ENCODE results near the gene TBCC. TPM values are rescaled to one million over a fixed set of nuclear protein-coding genes. Genes with fewer than 3 reads are reported as not detected.

Gene TBCC
- total and polyA plus RNA-seq, 2 of the 13 experiments (the other 11 are each of a cell fraction or from before 2014, with no cell fraction given), result 14.8 to 36.1 TPM

DNA sequence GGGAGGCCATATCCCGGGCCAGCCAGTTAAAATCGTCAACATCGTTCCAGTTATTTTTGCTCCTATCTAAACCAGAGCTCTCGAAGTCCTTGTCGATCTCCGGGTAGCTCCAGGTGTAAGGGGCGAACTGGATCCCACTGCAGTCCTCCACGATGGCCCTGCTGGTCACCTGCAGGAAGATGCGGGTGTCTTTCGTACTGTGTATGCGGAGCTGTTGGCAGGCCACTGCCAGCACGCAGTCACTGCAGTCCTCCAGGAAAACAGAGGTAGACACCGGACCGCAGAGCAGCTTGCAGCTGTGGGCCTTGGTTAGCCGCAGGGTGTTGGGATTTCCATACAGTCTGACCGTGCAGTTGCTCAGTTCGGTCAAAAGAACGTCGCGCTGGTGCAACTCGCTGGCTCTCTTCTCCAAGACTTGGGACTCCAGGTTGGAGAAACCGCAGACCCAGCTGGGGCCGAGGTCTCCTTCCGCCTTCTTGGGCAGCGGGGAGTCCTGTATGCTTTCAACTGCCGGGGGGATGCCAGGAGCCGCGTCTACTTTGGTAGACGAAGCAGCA is 742 bp downstream of the TBCC start:
- Histone ChIP-seq H3K4me1 (ENCODE audit: insufficient read depth, low read length) (peaks cover 48% of the 10 kb centered on the region), H3K79me2 (ENCODE audit: insufficient read depth, low read length) (peaks cover 24% of the 10 kb centered on the region), H3K9ac (ENCODE audit: insufficient read depth, low read depth, low read length) (peak overlapping the region; percentile 98), H3K36me3 (replicated peaks in 1 of 2; ENCODE audit: control insufficient read depth in 1 of 2, insufficient read depth in 2 of 2, low read length in 2 of 2) (no peaks in the 10 kb centered on the region), H3K27me3 (ENCODE audit: control insufficient read depth in 1 of 2, insufficient read depth in 2 of 2, low read length in 2 of 2) (no peaks in the 10 kb centered on the region; a peak in 1 of 5 replicates), H3K4me3 (replicated peaks in 1 of 3; ENCODE audit: insufficient read depth in 1 of 3, low read depth in 2 of 3, low read length in 3 of 3) (peak overlapping the region; percentile 83 to 100 (median 99)), H4K20me1 (ENCODE audit: insufficient read depth, low read length) (peaks cover 14% of the 10 kb centered on the region; the same call in 1 of the 2 replicates), H3K9me3 (ENCODE audit: low read length) (no peaks in the 10 kb centered on the region), H3K27ac (ENCODE audit: extremely low read length, insufficient read depth, low read length) (peak overlapping the region; percentile 93), H3K4me2 (ENCODE audit: low read depth, low read length) (peak overlapping the region; percentile 96), H2AFZ (ENCODE audit: low read length) (no peak overlapping the region)
- intact Hi-C loops (cut with micrococcal nuclease; ENCODE audit: unreplicated experiment) (loop anchor here (10.0 kb wide), 1 partner anchor 180 kb away; the partner anchor contains the start of gene UBR2), in situ Hi-C loops (cut with HindIII; ENCODE audit: extremely low pct_ligation_motif_present, low pct_unique_long_range_greater_than_20kb) (loop anchor here (5.0 kb wide), 1 partner anchor 37 kb away; the partner anchor contains the start of gene BICRAL)
- no TSS peak for BruUV-seq (replicated peaks)
- peak; percentile 27 for DNase-seq (ENCODE audit: low spot score)
- POLR2A ChIA-PET, result interaction anchor here (0.7 to 8.3 kb wide), 27 partner anchors 10 to 691 kb away, joined by 3 to 270 read pairs (median 7); partner anchors contain the start of genes BICRAL, CNPY3, PPP2R5D and PRPH2
- peak; percentile 56 for ATAC-seq
- no peak for FAIRE-seq
- CTCF ChIA-PET (ENCODE audit: low intra/inter-chr PET ratio, low total read pairs), result no interaction called here
- 1% methylated on average over 28 of the region's 29 CpGs for WGBS (ENCODE audit: low lambda C conversion rate)
- TF ChIP-seq ZNF558 (CRISPR knock-in tag; IDR thresholded peaks at IDR 0.05; ENCODE audit: borderline replicate concordance) (0 out of 2 replicates have a peak, but pooled peaks have one; percentile 86), JDP2 (CRISPR knock-in tag; IDR thresholded peaks at IDR 0.05; ENCODE audit: borderline replicate concordance) (no peak), ZSCAN21 (CRISPR knock-in tag; IDR thresholded peaks at IDR 0.05; ENCODE audit: borderline replicate concordance) (0 out of 2 replicates have a peak, but pooled peaks have one; percentile 15), HOXD1 (CRISPR knock-in tag; IDR thresholded peaks at IDR 0.05) (no peak), RXRB (CRISPR knock-in tag; IDR thresholded peaks at IDR 0.05; ENCODE audit: borderline replicate concordance) (no peak), ZBTB7B (CRISPR knock-in tag; IDR thresholded peaks at IDR 0.05) (0 out of 2 replicates have a peak, but pooled peaks have one; percentile 10), ZMAT3 (CRISPR knock-in tag; conservative IDR thresholded peaks at IDR 0.05) (no peak), ZC3H13 (CRISPR knock-in tag; IDR thresholded peaks at IDR 0.05) (peak; percentile 79), KDM5B (CRISPR knock-in tag; IDR thresholded peaks at IDR 0.05; ENCODE audit: borderline replicate concordance) (peak; percentile 32; the same call in 1 of the 2 replicates), ASH2L (IDR thresholded peaks at IDR 0.05; ENCODE audit: insufficient read length, low read depth, low read length) (no peak), SALL1 (CRISPR knock-in tag; IDR thresholded peaks at IDR 0.05) (peak; percentile 27; the same call in 1 of the 2 replicates)
- TF ChIP-seq, protein P1, sequence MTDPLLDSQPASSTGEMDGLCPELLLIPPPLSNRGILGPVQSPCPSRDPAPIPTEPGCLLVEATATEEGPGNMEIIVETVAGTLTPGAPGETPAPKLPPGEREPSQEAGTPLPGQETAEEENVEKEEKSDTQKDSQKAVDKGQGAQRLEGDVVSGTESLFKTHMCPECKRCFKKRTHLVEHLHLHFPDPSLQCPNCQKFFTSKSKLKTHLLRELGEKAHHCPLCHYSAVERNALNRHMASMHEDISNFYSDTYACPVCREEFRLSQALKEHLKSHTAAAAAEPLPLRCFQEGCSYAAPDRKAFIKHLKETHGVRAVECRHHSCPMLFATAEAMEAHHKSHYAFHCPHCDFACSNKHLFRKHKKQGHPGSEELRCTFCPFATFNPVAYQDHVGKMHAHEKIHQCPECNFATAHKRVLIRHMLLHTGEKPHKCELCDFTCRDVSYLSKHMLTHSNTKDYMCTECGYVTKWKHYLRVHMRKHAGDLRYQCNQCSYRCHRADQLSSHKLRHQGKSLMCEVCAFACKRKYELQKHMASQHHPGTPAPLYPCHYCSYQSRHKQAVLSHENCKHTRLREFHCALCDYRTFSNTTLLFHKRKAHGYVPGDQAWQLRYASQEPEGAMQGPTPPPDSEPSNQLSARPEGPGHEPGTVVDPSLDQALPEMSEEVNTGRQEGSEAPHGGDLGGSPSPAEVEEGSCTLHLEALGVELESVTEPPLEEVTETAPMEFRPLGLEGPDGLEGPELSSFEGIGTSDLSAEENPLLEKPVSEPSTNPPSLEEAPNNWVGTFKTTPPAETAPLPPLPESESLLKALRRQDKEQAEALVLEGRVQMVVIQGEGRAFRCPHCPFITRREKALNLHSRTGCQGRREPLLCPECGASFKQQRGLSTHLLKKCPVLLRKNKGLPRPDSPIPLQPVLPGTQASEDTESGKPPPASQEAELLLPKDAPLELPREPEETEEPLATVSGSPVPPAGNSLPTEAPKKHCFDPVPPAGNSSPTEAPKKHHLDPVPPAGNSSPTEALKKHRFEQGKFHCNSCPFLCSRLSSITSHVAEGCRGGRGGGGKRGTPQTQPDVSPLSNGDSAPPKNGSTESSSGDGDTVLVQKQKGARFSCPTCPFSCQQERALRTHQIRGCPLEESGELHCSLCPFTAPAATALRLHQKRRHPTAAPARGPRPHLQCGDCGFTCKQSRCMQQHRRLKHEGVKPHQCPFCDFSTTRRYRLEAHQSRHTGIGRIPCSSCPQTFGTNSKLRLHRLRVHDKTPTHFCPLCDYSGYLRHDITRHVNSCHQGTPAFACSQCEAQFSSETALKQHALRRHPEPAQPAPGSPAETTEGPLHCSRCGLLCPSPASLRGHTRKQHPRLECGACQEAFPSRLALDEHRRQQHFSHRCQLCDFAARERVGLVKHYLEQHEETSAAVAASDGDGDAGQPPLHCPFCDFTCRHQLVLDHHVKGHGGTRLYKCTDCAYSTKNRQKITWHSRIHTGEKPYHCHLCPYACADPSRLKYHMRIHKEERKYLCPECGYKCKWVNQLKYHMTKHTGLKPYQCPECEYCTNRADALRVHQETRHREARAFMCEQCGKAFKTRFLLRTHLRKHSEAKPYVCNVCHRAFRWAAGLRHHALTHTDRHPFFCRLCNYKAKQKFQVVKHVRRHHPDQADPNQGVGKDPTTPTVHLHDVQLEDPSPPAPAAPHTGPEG (CRISPR knock-in tag; IDR thresholded peaks at IDR 0.05), result peak; percentile 53; the same call in 1 of the 2 replicates
- TF ChIP-seq, protein P2, sequence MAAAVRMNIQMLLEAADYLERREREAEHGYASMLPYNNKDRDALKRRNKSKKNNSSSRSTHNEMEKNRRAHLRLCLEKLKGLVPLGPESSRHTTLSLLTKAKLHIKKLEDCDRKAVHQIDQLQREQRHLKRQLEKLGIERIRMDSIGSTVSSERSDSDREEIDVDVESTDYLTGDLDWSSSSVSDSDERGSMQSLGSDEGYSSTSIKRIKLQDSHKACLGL (CRISPR knock-in tag; IDR thresholded peaks at IDR 0.05), result no peak
- TF ChIP-seq, protein P3, sequence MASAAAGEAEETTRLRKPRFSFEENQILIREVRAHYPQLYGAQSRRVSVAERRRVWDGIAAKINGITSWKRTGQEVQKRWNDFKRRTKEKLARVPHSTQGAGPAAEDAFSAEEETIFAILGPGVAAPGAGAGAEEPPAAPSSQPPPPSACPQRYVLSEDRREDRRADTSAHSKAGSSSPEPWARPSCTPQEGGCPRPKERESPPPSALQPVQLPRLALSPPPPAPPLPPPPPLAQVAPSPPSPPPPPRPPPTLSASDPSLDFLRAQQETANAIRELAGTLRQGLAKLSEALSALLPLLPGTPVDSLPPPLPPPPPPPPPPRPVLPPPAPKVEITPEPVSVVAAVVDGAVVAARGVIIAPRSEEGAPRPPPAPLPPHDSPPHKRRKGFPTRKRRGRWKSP (CRISPR knock-in tag; IDR thresholded peaks at IDR 0.05), result no peak
- TF ChIP-seq, protein P4, sequence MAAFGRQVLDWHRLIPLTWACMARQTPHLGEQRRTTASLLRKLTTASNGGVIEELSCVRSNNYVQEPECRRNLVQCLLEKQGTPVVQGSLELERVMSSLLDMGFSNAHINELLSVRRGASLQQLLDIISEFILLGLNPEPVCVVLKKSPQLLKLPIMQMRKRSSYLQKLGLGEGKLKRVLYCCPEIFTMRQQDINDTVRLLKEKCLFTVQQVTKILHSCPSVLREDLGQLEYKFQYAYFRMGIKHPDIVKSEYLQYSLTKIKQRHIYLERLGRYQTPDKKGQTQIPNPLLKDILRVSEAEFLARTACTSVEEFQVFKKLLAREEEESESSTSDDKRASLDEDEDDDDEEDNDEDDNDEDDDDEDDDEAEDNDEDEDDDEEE (CRISPR knock-in tag; IDR thresholded peaks at IDR 0.05), result peak; percentile 32; the same call in 1 of the 2 replicates
